NCI-H146 (cell line): Measurements from ENCODE around the gene HOXB3.
A peak's percentile ranks its signal among the peaks of the same experiment; 100 is the strongest.

ENCODE experiments used
- DNase-seq: peaks from one replicate; lab custom pipeline; 2025; lab: John Stamatoyannopoulos, UW

The HOXB3 gene

GRCh38 chr17:48612456-48612853, 22.4 kb upstream of the HOXB3 start:
- peak; percentile 41 for DNase-seq

- DNase-seq = peak; percentile 88
These were observed 21.8 kb upstream of the HOXB3 start for GRCh38 chr17:48611681-48612455.

GRCh38 chr17:48611213-48611612, 21.2 kb upstream of the HOXB3 start:
- peak; percentile 59 for DNase-seq

GRCh38 chr17:48610282-48611211, 20.5 kb upstream of the HOXB3 start, which contains the start of gene HOXB7:
HOXB7 (minus strand) TSS chr17:48611017; CDS start chr17:48610918, 99 bp downstream.
- peak; percentile 72 for DNase-seq

- DNase-seq = peak; percentile 57
These were observed 19.8 kb upstream of the HOXB3 start for GRCh38 chr17:48609759-48610281.

- DNase-seq = no peak
These were observed 19.0 kb upstream of the HOXB3 start for GRCh38 chr17:48609033-48609432.

GRCh38 chr17:48608494-48608834, 18.4 kb upstream of the HOXB3 start:
- DNase-seq = no peak

GRCh38 chr17:48606892-48607614, 17.0 kb upstream of the HOXB3 start:
- no peak for DNase-seq

GRCh38 chr17:48605991-48606891, 16.2 kb upstream of the HOXB3 start:
- DNase-seq = no peak

- no peak for DNase-seq
These were observed 15.4 kb upstream of the HOXB3 start for GRCh38 chr17:48605409-48605919.

GRCh38 chr17:48604770-48605329, 14.8 kb upstream of the HOXB3 start, which contains the start of gene HOXB6:
HOXB6 (minus strand) TSS chr17:48604986; CDS start chr17:48598150, 6,836 bp downstream.
- no peak for DNase-seq

- DNase-seq = peak; percentile 19
These were observed 14.1 kb upstream of the HOXB3 start for GRCh38 chr17:48603959-48604769.

GRCh38 chr17:48601539-48602425, 11.7 kb upstream of the HOXB3 start:
- no peak for DNase-seq

- no peak for DNase-seq
These were observed 11.1 kb upstream of the HOXB3 start for GRCh38 chr17:48601207-48601538.

GRCh38 chr17:48600244-48601098, 10.4 kb upstream of the HOXB3 start:
- no peak for DNase-seq

GRCh38 chr17:48599354-48599753, 9.3 kb upstream of the HOXB3 start:
- no peak for DNase-seq

- no peak for DNase-seq
These were observed 8.7 kb upstream of the HOXB3 start for GRCh38 chr17:48598736-48599135.
